HEK293 (cell line): ENCODE results near the gene DHRS2.

ENCODE experiments used
- CTCF ChIA-PET: fragments of 350-600 bp; formaldehyde crosslinking; extraction: SDS; loops from one replicate; lab custom pipeline; 2021; ENCODE audit warnings: antibody characterized with exemption; lab: Yijun Ruan, JAX
- POLR2A ChIA-PET: fragments of 300-600 bp; formaldehyde crosslinking; extraction: SDS; loops from one replicate; lab custom pipeline; 2020; ENCODE audit warnings: antibody characterized with exemption, inconsistent platforms; lab: Yijun Ruan, JAX
- H3K27ac ChIP-seq: fragments of 200-500 bp; sonication (Bioruptor generic); 2 replicates; pipeline ENCODE4 v1.5.1; 2014; ENCODE audit warnings: low read depth, low read length, control low read depth, inconsistent platforms; ENCODE audit errors: extremely low read depth
- H3K36me3 ChIP-seq, 2 experiments: fragments of 200-500 bp in 1 of 2; sonication (Bioruptor generic) in 1 of 2; 1 replicate in 1 of 2; 2 replicates in 1 of 2; pipeline ENCODE4 v1.5.1; 2014 to 2017; ENCODE audit warnings: inconsistent platforms in 2 of 2, low read length in 2 of 2; ENCODE audit not compliant: control insufficient read depth in 2 of 2, insufficient read depth in 1 of 2
- H3K4me1 ChIP-seq: fragments of 200-500 bp; sonication (Bioruptor generic); 2 replicates; pipeline ENCODE4 v1.5.1; 2014; ENCODE audit warnings: mild to moderate bottlenecking, low read length, inconsistent platforms; ENCODE audit not compliant: control insufficient read depth, insufficient read depth
- H3K4me3 ChIP-seq: 2 replicates; pipeline ENCODE4 v1.5.1; 2011; ENCODE audit warnings: low read depth, mild to moderate bottlenecking, control low read depth, low read length, moderate library complexity
- H3K9me3 ChIP-seq: fragments of 200-500 bp; sonication (Bioruptor generic); 2 replicates; pipeline ENCODE4 v1.5.1; 2014; ENCODE audit warnings: low read depth, low read length, inconsistent platforms; ENCODE audit not compliant: control insufficient read depth, insufficient read depth
- BCL11B ChIP-seq: fragments of 450-650 bp; formaldehyde crosslinking; IDR thresholded peaks from 2 replicates; pipeline ENCODE4 v1.5.1; 2016; ENCODE audit warnings: low read depth, missing biosample characterization, missing genetic modification characterization
- GLIS2 ChIP-seq: fragments of 450-650 bp; formaldehyde crosslinking; IDR thresholded peaks from 2 replicates; pipeline ENCODE4 v1.5.1; 2016; ENCODE audit warnings: missing biosample characterization, missing genetic modification characterization
- KLF16 ChIP-seq: fragments of 450-650 bp; formaldehyde crosslinking; IDR thresholded peaks from 2 replicates; pipeline ENCODE4 v1.5.1; 2017; ENCODE audit warnings: missing biosample characterization, missing genetic modification characterization
- MEIS1 ChIP-seq: sonication (generic); formaldehyde crosslinking; IDR thresholded peaks from 2 replicates; pipeline ENCODE4 v1.8.1; 2022; ENCODE audit warnings: missing genetic modification reagents, mild to moderate bottlenecking, borderline replicate concordance
- OSR2 ChIP-seq: fragments of 450-650 bp; formaldehyde crosslinking; IDR thresholded peaks from 2 replicates; pipeline ENCODE4 v1.5.1; 2016; ENCODE audit warnings: missing biosample characterization, missing genetic modification characterization
- PRDM1 ChIP-seq: fragments of 450-650 bp; formaldehyde crosslinking; IDR thresholded peaks from 2 replicates; pipeline ENCODE4; 2016; ENCODE audit warnings: missing biosample characterization, missing genetic modification characterization
- ZEB2 ChIP-seq: fragments of 450-650 bp; formaldehyde crosslinking; IDR thresholded peaks from 2 replicates; pipeline ENCODE4 v1.5.1; 2016; ENCODE audit warnings: missing biosample characterization, missing genetic modification characterization
- ZNF133 ChIP-seq: fragments of 450-650 bp; formaldehyde crosslinking; IDR thresholded peaks from 2 replicates; pipeline ENCODE4 v1.5.1; 2016; ENCODE audit warnings: missing biosample characterization, missing genetic modification characterization
- ZNF2 ChIP-seq: fragments of 450-650 bp; formaldehyde crosslinking; IDR thresholded peaks from 2 replicates; pipeline ENCODE4 v1.5.1; 2016; ENCODE audit warnings: missing biosample characterization, missing genetic modification characterization
- ZNF202 ChIP-seq: fragments of 450-650 bp; formaldehyde crosslinking; IDR thresholded peaks from 2 replicates; pipeline ENCODE4 v1.5.1; 2016; ENCODE audit warnings: missing biosample characterization, missing genetic modification characterization, borderline replicate concordance
- ZNF266 ChIP-seq: fragments of 450-650 bp; formaldehyde crosslinking; IDR thresholded peaks from 2 replicates; pipeline ENCODE4 v1.5.1; 2016; ENCODE audit warnings: missing biosample characterization, missing genetic modification characterization, low read depth
- ZNF324 ChIP-seq: fragments of 450-650 bp; formaldehyde crosslinking; IDR thresholded peaks from 2 replicates; pipeline ENCODE4 v1.5.1; 2016; ENCODE audit warnings: missing biosample characterization, missing genetic modification characterization
- ZNF37A ChIP-seq: fragments of 450-650 bp; IDR thresholded peaks from 2 replicates; pipeline ENCODE4 v1.5.1; 2018; ENCODE audit warnings: missing biosample characterization, missing genetic modification characterization
- ZNF416 ChIP-seq: fragments of 450-650 bp; formaldehyde crosslinking; IDR thresholded peaks from 2 replicates; pipeline ENCODE4 v1.5.1; 2016; ENCODE audit warnings: missing biosample characterization, missing genetic modification characterization
- ZNF473 ChIP-seq: fragments of 450-650 bp; formaldehyde crosslinking; IDR thresholded peaks from 2 replicates; pipeline ENCODE4 v1.5.1; 2017; ENCODE audit warnings: missing biosample characterization, missing genetic modification characterization
- ZNF654 ChIP-seq: fragments of 450-650 bp; formaldehyde crosslinking; IDR thresholded peaks from 2 replicates; pipeline ENCODE4 v1.5.1; 2016; ENCODE audit warnings: low read depth, missing biosample characterization, missing genetic modification characterization
- ZNF677 ChIP-seq: fragments of 450-650 bp; IDR thresholded peaks from 2 replicates; pipeline ENCODE4 v1.5.0; 2018; ENCODE audit warnings: missing biosample characterization, mild to moderate bottlenecking, missing genetic modification characterization, moderate library complexity
- ZNF701 ChIP-seq: fragments of 450-650 bp; formaldehyde crosslinking; IDR thresholded peaks from 2 replicates; pipeline ENCODE4 v1.5.1; 2016; ENCODE audit warnings: missing biosample characterization, missing genetic modification characterization
- ZNF776 ChIP-seq: fragments of 450-650 bp; formaldehyde crosslinking; IDR thresholded peaks from 2 replicates; pipeline ENCODE4 v1.5.0; 2017; ENCODE audit warnings: missing biosample characterization, missing genetic modification characterization, borderline replicate concordance
- TF ChIP-seq, protein P1 (sequence below): fragments of 450-650 bp; formaldehyde crosslinking; IDR thresholded peaks from 2 replicates; pipeline ENCODE4 v1.5.1; 2016; ENCODE audit warnings: missing biosample characterization, missing genetic modification characterization
- TF ChIP-seq, protein P2 (sequence below): fragments of 450-650 bp; formaldehyde crosslinking; IDR thresholded peaks from 2 replicates; pipeline ENCODE4 v1.5.1; 2016; ENCODE audit warnings: missing biosample characterization, missing genetic modification characterization, borderline replicate concordance
- TF ChIP-seq, protein P3 (sequence below): fragments of 450-650 bp; formaldehyde crosslinking; IDR thresholded peaks from 2 replicates; pipeline ENCODE4 v1.5.1; 2016; ENCODE audit warnings: missing biosample characterization, missing genetic modification characterization

The DHRS2 gene

DNA sequence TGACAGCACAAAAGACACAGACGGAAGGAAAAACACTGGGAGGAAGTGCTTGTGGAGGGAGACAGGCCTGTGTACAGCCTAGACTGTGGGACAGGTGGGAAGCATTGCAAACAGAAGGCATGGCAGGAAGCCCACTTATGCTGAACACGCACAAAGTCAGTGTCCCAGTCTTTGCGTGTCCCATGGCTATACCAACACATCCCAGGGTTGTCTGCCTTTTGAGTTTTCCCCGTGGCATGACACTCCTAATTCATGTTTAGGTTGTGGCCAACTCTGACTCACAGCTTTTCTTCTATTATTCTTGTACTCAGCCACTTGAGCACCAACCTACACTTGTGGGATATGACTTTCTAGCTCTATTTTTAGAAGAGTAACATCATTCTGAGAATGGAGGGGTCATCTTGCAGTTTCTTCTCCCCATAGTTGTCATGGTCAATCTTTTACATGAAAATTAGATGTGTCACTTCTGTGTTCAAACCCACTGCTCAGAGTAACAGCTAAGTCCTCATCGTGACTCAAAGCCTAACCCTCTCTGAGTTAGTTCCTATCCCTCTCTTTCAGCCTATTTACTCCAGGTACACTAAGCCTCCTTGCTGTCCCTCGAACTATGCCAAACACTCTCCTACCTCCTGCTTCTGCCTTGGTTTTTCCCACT, 30.1 kb upstream of the DHRS2 start:
- Histone ChIP-seq H3K4me1 (no peaks in the 10 kb centered on the region), H3K9me3 (no peaks in the 10 kb centered on the region), H3K4me3 (no peak overlapping the region), H3K36me3 (no peaks in the 10 kb centered on the region), H3K27ac (no peak overlapping the region)
- CTCF ChIA-PET = interaction anchor here (0.6 to 1.2 kb wide), 3 partner anchors 16 to 1871 kb away, joined by 3 to 6 read pairs (median 5); no protein-coding TSS in a partner anchor
- TF ChIP-seq, protein P1, sequence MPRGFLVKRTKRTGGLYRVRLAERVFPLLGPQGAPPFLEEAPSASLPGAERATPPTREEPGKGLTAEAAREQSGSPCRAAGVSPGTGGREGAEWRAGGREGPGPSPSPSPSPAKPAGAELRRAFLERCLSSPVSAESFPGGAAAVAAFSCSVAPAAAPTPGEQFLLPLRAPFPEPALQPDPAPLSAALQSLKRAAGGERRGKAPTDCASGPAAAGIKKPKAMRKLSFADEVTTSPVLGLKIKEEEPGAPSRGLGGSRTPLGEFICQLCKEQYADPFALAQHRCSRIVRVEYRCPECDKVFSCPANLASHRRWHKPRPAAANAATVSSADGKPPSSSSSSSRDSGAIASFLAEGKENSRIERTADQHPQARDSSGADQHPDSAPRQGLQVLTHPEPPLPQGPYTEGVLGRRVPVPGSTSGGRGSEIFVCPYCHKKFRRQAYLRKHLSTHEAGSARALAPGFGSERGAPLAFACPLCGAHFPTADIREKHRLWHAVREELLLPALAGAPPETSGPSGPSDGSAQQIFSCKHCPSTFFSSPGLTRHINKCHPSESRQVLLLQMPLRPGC (tag by site-specific recombination) = no peak
- no peak for TF ChIP-seq OSR2
- no peak for TF ChIP-seq ZNF473
- TF ChIP-seq ZNF266 (tag by site-specific recombination) = no peak
- no peak for TF ChIP-seq ZNF133 (tag by site-specific recombination)
- no peak for TF ChIP-seq ZNF416 (tag by site-specific recombination)
- POLR2A ChIA-PET = no interaction called here

DNA sequence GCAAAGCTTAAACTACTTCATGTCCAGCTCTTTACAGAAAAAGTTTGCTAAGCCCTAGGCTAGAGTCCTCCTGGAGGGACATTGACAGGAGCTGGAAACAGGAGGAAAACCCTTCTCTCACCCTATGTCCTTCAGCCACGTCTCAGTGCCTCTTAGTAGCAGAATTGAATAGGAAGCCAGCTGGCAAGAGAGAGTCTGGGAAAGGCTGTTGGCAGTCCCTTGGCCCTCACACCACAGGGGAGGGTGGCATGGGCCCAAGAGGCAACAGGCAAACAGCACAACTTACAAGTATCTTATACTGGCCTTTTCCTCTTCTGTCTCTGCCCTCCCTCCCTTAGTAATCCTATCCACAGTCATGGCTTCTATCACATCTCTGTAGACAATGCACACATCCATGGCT, 27.7 kb upstream of the DHRS2 start:
- Histone ChIP-seq H3K9me3 (no peaks in the 10 kb centered on the region), H3K4me3 (no peak overlapping the region), H3K27ac (no peak overlapping the region), H3K36me3 (no peaks in the 10 kb centered on the region), H3K4me1 (no peaks in the 10 kb centered on the region)
- ChIA-PET POLR2A (no interaction called here), CTCF (interaction anchor here (0.7 to 1.4 kb wide), 2 partner anchors 24 to 59 kb away, joined by 3 to 4 read pairs; no protein-coding TSS in a partner anchor)
- TF ChIP-seq, protein P2, sequence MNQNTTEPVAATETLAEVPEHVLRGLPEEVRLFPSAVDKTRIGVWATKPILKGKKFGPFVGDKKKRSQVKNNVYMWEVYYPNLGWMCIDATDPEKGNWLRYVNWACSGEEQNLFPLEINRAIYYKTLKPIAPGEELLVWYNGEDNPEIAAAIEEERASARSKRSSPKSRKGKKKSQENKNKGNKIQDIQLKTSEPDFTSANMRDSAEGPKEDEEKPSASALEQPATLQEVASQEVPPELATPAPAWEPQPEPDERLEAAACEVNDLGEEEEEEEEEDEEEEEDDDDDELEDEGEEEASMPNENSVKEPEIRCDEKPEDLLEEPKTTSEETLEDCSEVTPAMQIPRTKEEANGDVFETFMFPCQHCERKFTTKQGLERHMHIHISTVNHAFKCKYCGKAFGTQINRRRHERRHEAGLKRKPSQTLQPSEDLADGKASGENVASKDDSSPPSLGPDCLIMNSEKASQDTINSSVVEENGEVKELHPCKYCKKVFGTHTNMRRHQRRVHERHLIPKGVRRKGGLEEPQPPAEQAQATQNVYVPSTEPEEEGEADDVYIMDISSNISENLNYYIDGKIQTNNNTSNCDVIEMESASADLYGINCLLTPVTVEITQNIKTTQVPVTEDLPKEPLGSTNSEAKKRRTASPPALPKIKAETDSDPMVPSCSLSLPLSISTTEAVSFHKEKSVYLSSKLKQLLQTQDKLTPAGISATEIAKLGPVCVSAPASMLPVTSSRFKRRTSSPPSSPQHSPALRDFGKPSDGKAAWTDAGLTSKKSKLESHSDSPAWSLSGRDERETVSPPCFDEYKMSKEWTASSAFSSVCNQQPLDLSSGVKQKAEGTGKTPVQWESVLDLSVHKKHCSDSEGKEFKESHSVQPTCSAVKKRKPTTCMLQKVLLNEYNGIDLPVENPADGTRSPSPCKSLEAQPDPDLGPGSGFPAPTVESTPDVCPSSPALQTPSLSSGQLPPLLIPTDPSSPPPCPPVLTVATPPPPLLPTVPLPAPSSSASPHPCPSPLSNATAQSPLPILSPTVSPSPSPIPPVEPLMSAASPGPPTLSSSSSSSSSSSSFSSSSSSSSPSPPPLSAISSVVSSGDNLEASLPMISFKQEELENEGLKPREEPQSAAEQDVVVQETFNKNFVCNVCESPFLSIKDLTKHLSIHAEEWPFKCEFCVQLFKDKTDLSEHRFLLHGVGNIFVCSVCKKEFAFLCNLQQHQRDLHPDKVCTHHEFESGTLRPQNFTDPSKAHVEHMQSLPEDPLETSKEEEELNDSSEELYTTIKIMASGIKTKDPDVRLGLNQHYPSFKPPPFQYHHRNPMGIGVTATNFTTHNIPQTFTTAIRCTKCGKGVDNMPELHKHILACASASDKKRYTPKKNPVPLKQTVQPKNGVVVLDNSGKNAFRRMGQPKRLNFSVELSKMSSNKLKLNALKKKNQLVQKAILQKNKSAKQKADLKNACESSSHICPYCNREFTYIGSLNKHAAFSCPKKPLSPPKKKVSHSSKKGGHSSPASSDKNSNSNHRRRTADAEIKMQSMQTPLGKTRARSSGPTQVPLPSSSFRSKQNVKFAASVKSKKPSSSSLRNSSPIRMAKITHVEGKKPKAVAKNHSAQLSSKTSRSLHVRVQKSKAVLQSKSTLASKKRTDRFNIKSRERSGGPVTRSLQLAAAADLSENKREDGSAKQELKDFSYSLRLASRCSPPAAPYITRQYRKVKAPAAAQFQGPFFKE (tag by site-specific recombination) = no peak
- TF ChIP-seq ZNF654 (tag by site-specific recombination) (no peak), ZNF37A (no peak), ZNF701 (tag by site-specific recombination) (no peak), ZNF324 (tag by site-specific recombination) (no peak), ZNF202 (tag by site-specific recombination) (no peak), BCL11B (tag by site-specific recombination) (no peak), MEIS1 (CRISPR knock-in tag) (no peak), ZNF416 (tag by site-specific recombination) (no peak), GLIS2 (tag by site-specific recombination) (no peak), ZNF2 (tag by site-specific recombination) (no peak), ZNF266 (tag by site-specific recombination) (no peak), PRDM1 (tag by site-specific recombination) (no peak), ZEB2 (tag by site-specific recombination) (no peak), ZNF776 (no peak), ZNF677 (tag by site-specific recombination) (no peak), KLF16 (tag by site-specific recombination) (no peak)
- TF ChIP-seq, protein P3, sequence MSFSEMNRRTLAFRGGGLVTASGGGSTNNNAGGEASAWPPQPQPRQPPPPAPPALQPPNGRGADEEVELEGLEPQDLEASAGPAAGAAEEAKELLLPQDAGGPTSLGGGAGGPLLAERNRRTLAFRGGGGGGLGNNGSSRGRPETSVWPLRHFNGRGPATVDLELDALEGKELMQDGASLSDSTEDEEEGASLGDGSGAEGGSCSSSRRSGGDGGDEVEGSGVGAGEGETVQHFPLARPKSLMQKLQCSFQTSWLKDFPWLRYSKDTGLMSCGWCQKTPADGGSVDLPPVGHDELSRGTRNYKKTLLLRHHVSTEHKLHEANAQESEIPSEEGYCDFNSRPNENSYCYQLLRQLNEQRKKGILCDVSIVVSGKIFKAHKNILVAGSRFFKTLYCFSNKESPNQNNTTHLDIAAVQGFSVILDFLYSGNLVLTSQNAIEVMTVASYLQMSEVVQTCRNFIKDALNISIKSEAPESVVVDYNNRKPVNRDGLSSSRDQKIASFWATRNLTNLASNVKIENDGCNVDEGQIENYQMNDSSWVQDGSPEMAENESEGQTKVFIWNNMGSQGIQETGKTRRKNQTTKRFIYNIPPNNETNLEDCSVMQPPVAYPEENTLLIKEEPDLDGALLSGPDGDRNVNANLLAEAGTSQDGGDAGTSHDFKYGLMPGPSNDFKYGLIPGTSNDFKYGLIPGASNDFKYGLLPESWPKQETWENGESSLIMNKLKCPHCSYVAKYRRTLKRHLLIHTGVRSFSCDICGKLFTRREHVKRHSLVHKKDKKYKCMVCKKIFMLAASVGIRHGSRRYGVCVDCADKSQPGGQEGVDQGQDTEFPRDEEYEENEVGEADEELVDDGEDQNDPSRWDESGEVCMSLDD (tag by site-specific recombination) = no peak
